GM21526 (cell line): ENCODE measurements around the gene KLRC3.
"Not testable (repeated sequence)": the region's sequence is repeated elsewhere in the genome, so short reads cannot be mapped to it uniquely, and the experiment has no call there.

Experiments
- ATAC-seq: cut with Tn5 transposase; IDR thresholded peaks from one replicate; pipeline ENCODE4 v1.9.1; 2021; ENCODE audit warnings: moderate library complexity; ENCODE audit not compliant: unreplicated experiment, low FRiP score

KLRC3 gene

GRCh38 chr12:10420334-10420733 lies at the start of gene KLRC3:
Gene KLRC3, minus strand, starts transcription at chr12:10420595. Its CDS starts 45 bp downstream, at chr12:10420550.
- ATAC-seq = not testable (repeated sequence)

GRCh38 chr12:10469701-10470100 lies 49.3 kb upstream of the KLRC3 start:
- no peak for ATAC-seq

- no peak for ATAC-seq
These were observed 45.9 kb upstream of the KLRC3 start for GRCh38 chr12:10466311-10466710.

- no peak for ATAC-seq
These were observed 37.4 kb upstream of the KLRC3 start for GRCh38 chr12:10457760-10458159.

GRCh38 chr12:10456856-10457255 lies 36.5 kb upstream of the KLRC3 start:
- no peak for ATAC-seq

- no peak for ATAC-seq
These were observed 35.4 kb upstream of the KLRC3 start for GRCh38 chr12:10455766-10456165.

- no peak for ATAC-seq
These were observed 34.1 kb upstream of the KLRC3 start for GRCh38 chr12:10454531-10454930.

- ATAC-seq = no peak
These were observed 32.8 kb upstream of the KLRC3 start, which contains the start of gene KLRC1 for GRCh38 chr12:10453156-10453555. Gene KLRC1, minus strand, starts transcription at chr12:10453377. Its CDS starts 2,221 bp downstream, at chr12:10451156.

GRCh38 chr12:10448236-10448635 lies 27.8 kb upstream of the KLRC3 start:
- ATAC-seq = no peak

GRCh38 chr12:10446052-10446451 lies 25.7 kb upstream of the KLRC3 start:
- ATAC-seq = not testable (repeated sequence)

GRCh38 chr12:10441144-10441543 lies 20.7 kb upstream of the KLRC3 start:
- not testable (repeated sequence) for ATAC-seq

- ATAC-seq = not testable (repeated sequence)
These were observed 19.3 kb upstream of the KLRC3 start for GRCh38 chr12:10439608-10440274.

GRCh38 chr12:10437601-10438000 lies 17.2 kb upstream of the KLRC3 start:
- not testable (repeated sequence) for ATAC-seq

GRCh38 chr12:10435816-10436215 lies 15.4 kb upstream of the KLRC3 start, which contains the start of gene KLRC2:
Gene KLRC2, minus strand, starts transcription at chr12:10436010. Its CDS starts 24 bp downstream, at chr12:10435986.
- ATAC-seq = not testable (repeated sequence)

GRCh38 chr12:10430623-10431022 lies 10.2 kb upstream of the KLRC3 start:
- not testable (repeated sequence) for ATAC-seq

- ATAC-seq = not testable (repeated sequence)
These were observed 5.5 kb upstream of the KLRC3 start for GRCh38 chr12:10425938-10426337.

- ATAC-seq = not testable (repeated sequence)
These were observed 4.0 kb upstream of the KLRC3 start for GRCh38 chr12:10424260-10424899.

GRCh38 chr12:10422159-10422558 lies 1.8 kb upstream of the KLRC3 start:
- ATAC-seq = not testable (repeated sequence)

GRCh38 chr12:10409392-10409791 lies 11.0 kb downstream of the KLRC3 start, which contains the start of gene KLRC4:
Gene KLRC4, minus strand, starts transcription at chr12:10409757. Its CDS starts 182 bp downstream, at chr12:10409575.
- no peak for ATAC-seq

GRCh38 chr12:10408842-10409241 lies 11.6 kb downstream of the KLRC3 start:
- ATAC-seq = no peak

- no peak for ATAC-seq
These were observed 13.7 kb downstream of the KLRC3 start for GRCh38 chr12:10406725-10407124.

GRCh38 chr12:10405294-10405693 lies 15.1 kb downstream of the KLRC3 start:
- no peak for ATAC-seq
